Brain pericyte (primary cell): ENCODE results near the gene LRRC61.
"Not testable (repeated sequence)": the region's sequence is repeated elsewhere in the genome, so short reads cannot be mapped to it uniquely, and the experiment has no call there.

Experiments
- DNase-seq: peaks from one replicate; pipeline ENCODE4 v3.0.0-alpha.2; 2012; ENCODE audit warnings: low read depth, low spot score

Gene LRRC61

DNA sequence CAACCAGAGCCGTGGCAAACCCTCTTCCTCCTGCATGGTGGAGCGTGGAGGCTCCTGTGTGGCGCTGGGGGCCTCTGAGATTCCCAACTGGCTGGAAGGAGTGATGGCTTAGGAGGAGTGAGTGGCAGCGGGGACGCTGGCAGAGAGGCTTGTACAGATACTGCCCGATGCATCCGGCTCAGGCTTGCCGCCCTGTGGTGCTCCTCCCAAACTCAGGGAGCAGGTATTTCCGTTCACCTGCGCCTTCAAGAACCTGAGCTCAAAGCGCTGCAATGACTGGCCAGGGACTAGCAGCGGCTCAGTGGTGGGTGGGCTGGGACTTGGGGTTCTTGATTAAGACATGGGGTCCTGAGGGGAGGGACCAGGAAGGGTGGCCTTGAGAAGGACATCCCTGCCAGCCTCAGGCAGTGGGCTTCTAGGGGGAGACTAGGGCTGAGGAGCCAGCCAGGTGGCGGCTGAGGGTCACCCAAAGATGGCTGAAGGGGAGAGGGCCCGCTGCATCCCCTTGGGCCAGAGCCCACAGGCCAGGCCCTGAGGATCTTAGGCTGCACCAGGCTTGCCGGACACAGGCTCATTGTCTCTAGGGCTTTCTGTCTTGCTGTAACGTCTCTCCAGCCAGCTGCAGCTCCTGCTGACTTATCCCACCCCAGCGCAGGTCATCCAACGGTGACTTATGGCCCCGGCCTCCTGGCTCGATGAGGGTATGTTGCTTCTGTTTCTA lies 59.1 kb downstream of the LRRC61 start:
- DNase-seq, result no peak

DNA sequence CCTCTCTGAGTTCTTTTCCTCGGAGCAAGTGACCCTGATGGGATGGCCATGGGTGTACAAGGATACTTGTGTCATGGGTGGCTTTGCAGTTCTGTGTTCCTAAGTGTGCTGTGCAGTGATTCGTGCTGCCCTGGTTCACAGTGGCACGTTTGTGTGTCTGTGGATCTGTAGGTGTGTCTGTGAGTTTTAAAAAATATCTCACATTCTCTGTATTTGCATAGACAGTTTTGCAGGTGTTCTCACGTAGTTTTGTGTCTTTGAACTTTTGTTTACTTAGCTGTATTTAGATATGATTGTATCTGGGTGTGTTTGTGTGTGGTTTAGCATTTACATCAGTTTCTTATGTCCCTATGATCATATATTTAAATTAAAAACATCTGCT lies 59.7 kb downstream of the LRRC61 start:
- no peak for DNase-seq

DNA sequence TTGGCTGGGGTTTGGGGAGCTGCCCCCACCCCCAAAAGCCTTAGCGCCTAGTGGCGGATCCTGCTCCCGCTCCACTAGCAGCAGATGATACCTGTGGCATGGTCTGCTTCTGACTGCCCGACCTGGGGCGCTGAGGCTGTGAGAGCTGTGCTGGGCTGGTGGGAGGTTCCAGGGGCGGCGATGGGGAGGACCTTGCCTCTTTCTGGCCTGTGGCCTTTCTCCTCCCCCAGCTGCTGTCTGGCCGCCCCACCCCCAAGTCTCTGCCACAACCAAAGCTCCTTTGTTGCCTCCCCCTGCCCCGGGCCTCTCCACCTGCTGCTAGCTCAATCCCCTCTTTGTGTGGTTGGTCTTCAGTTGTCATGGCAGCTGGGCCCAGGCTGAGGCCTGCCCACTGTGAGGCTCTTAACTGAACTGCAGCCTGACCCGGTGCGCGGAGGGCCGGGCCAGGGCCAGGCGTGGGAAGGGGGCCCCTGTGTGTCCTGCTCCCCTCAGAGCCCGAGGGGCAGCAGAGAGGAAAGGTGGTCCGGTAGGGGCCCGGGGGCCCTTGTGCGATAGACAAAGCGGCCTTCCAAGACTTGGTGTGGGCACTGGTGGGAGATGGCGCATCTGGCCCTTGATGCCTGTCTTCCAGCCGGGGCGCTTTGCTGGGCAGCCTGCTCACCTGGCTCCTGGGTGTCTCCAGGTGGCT lies 60.7 kb downstream of the LRRC61 start:
- no peak for DNase-seq

DNA sequence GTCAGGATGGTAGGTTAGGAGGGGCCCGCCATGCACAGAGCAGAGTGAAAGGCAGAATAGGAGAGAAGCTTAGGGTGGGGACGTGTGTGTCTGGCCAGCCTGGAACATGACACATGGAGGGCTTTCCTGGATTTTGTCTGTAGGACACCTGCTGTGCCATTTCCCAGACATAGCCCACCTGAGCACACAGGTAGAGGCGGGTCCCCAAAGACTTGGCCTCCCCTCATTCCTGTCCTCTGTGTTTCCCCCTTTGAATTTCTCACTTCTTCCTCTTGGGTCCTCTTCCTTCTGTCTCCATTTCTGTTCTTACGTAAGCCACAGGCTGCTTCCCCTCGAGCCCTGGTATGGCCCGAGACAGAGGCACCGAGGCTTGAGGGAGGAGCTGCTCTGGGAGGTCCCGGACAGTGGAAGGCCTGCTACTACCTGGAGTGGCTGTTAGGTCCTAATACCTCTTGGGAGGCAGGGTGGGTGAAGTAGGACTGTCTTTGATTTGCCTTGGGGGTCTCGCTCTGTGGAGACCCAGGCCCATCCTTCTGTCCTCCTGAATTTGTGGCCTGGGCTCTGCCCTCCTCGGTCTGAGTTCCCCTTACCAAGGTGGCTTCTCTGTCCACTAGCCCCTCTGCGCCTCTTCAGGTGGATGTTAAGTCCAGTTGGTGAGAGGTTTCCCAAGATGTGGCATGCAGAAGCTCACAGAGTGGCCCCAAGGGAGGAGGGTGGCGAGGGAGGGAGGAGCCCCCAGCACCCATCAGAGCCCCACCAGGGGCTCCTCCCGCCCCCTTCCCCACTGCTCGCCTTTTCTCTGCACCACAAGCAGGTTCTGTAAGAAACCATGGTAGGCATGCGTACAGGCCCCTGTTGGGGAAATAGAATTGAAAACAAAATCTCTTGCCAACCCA lies 61.5 kb downstream of the LRRC61 start:
- no peak for DNase-seq

DNA sequence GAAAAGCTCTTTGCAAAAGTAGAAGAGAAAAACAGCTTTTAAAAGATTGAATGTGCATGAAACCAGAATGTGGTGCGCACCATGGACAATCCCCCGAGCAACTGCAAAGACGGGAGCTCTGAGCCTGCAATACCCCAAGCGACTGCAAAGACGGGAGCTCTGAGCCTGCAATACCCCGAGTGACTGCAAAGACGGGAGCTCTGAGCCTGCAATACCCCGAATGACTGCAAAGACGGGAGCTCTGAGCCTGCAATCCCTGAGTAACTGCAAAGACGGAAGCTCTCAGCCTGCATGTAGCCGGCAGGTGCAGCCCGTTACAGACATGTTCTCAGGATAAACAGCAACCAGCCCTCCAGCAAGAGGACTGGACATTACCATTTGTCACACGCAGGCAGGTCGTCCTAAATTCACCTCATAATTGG lies 62.2 kb downstream of the LRRC61 start:
- no peak for DNase-seq

DNA sequence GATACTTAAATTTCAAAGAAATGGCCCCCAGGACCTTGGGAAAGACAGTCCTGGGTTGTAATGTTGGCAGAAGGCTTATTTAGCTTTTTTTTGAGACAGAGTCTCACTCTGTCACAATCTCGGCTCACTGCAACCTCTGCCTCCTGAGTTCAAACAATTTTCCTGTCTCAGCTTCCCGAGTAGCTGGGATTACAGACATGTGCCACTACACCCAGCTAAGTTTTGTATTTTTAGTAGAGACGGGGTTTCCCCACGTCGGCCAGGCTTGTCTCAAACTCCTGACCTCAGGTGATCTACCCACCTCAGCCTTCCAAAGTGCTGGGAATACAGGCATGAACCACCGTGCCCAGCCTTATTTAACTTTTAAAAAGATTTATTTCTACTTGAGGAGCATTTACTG lies 62.7 kb downstream of the LRRC61 start:
- DNase-seq, result not testable (repeated sequence)
